Thoracic aorta (tissue), 2 donors: ENCODE measurements around the gene ZMIZ1. TPM values are rescaled to one million over a fixed set of nuclear protein-coding genes. Genes with fewer than 3 reads are reported as not detected.
A peak's percentile ranks its signal among the peaks of the same experiment; 100 is the strongest.

ENCODE experiments used
- ATAC-seq: fragments of 150-250 bp; one replicate; pipeline ENCODE4 v1.8.0; 2017; ENCODE audit warnings: low read depth; ENCODE audit not compliant: insufficient number of reproducible peaks, low FRiP score
- DNase-seq: peaks from one replicate; pipeline ENCODE4 v3.0.0-alpha.2; 2020; ENCODE audit warnings: low spot score
- H3K27ac ChIP-seq, 2 donors: fragments of 200-600 bp; sonication (generic); 1 replicate in 1 of 2; 2 replicates in 1 of 2; pipeline ENCODE4 v1.5.1; 2016; ENCODE audit warnings: mild to moderate bottlenecking in 2 of 2, moderate library complexity in 2 of 2
- H3K27me3 ChIP-seq: fragments of 200-600 bp; sonication (generic); replicated peaks from 2 replicates; pipeline ENCODE4 v1.6.0; 2016; ENCODE audit warnings: mild to moderate bottlenecking; ENCODE audit not compliant: insufficient read depth
- H3K36me3 ChIP-seq: fragments of 200-600 bp; sonication (generic); one replicate; pipeline ENCODE4 v1.5.1; 2016
- H3K4me1 ChIP-seq, 2 donors: fragments of 200-600 bp; sonication (generic); 1 replicate in 1 of 2; 2 replicates in 1 of 2; pipeline versions ENCODE4 v1.5.1 to v1.6.0; 2016; ENCODE audit warnings: low read depth in 2 of 2, mild to moderate bottlenecking in 1 of 2; ENCODE audit not compliant: control insufficient read depth in 1 of 2
- H3K4me3 ChIP-seq: fragments of 200-600 bp; sonication (generic); 2 replicates; pipeline ENCODE4 v1.5.1; 2016; ENCODE audit warnings: mild to moderate bottlenecking
- H3K9me3 ChIP-seq: fragments of 200-600 bp; sonication (generic); 2 replicates; pipeline ENCODE4 v1.5.1; 2016
- CTCF ChIP-seq: fragments of 200-600 bp; sonication (generic); IDR thresholded peaks from one replicate; pipeline ENCODE4 v1.5.1; 2019; ENCODE audit warnings: antibody characterized with exemption
- total RNA-seq, 2 donors: library from RNA; depleted of rRNA; stranded (reverse); fragments of >200 nt; gene quantifications; one replicate each; pipeline versions ENCODE4 v1.1.0 to v1.2.3, GENCODE V29; 2016

ZMIZ1 gene
- total RNA-seq, 2 donors from 2014 or later = 57.8 to 81.6 TPM

- no peak for TF ChIP-seq CTCF
Observed at GRCh38 chr10:79082631-79083596, 14.1 kb downstream of the ZMIZ1 start.

GRCh38 chr10:79084012-79084971, 15.5 kb downstream of the ZMIZ1 start:
- Histone ChIP-seq H3K36me3 (no peaks in the 10 kb centered on the region), H3K4me3 (no peak overlapping the region), H3K27me3 (no peaks in the 10 kb centered on the region), H3K27ac (peak overlapping the region; percentile 37 to 51), H3K4me1 (peaks cover 58 to 86% of the 10 kb centered on the region in 2 donors), H3K9me3 (no peaks in the 10 kb centered on the region)
- ATAC-seq = peak; percentile 74
- no peak for TF ChIP-seq CTCF
- DNase-seq = peak; percentile 91

More at GRCh38 chr10:79082631-79083596, 14.1 kb downstream of the ZMIZ1 start:
- no peak for ATAC-seq
- Histone ChIP-seq H3K27me3 (no peaks in the 10 kb centered on the region), H3K36me3 (no peaks in the 10 kb centered on the region), H3K4me1 (peaks cover 55 to 84% of the 10 kb centered on the region in 2 donors), H3K4me3 (no peak overlapping the region), H3K9me3 (no peaks in the 10 kb centered on the region), H3K27ac (no peak overlapping the region)
- no peak for DNase-seq

- no peak overlapping the region for H3K4me3 ChIP-seq
- ATAC-seq = no peak
- DNase-seq = no peak
- TF ChIP-seq CTCF = no peak
- no peaks in the 10 kb centered on the region for H3K9me3 ChIP-seq
- H3K27ac ChIP-seq = peak overlapping the region in 1 of 2 donors; percentile 51
- no peaks in the 10 kb centered on the region for H3K27me3 ChIP-seq
- H3K4me1 ChIP-seq = peaks cover 50 to 81% of the 10 kb centered on the region in 2 donors
- no peaks in the 10 kb centered on the region for H3K36me3 ChIP-seq
Observed at GRCh38 chr10:79084972-79085597, 16.3 kb downstream of the ZMIZ1 start.

- no peak for ATAC-seq
- Histone ChIP-seq H3K27me3 (no peaks in the 10 kb centered on the region), H3K9me3 (no peaks in the 10 kb centered on the region), H3K36me3 (no peaks in the 10 kb centered on the region), H3K4me3 (no peak overlapping the region), H3K4me1 (peaks cover 36 to 72% of the 10 kb centered on the region in 2 donors), H3K27ac (no peak overlapping the region)
- no peak for TF ChIP-seq CTCF
- no peak for DNase-seq
Observed at GRCh38 chr10:79086822-79087221, 18.1 kb downstream of the ZMIZ1 start.
